ENCODE data around the gene OLFM1. TPM values are rescaled to one million over a fixed set of nuclear protein-coding genes. Genes with fewer than 3 reads are reported as not detected.
A peak's percentile ranks its signal among the peaks of the same experiment; 100 is the strongest.

The OLFM1 gene
- total RNA-seq, 1 donor from 2014 or later, result 40.7 TPM

GRCh38 chr9:135074354-135075233, 12.9 kb upstream of the OLFM1 start:
- intact Hi-C loops (cut with DNase I), result loop anchor here (5.0 kb wide), 1 partner anchor 343 kb away; no protein-coding TSS in a partner anchor
- ATAC-seq (no peak), DNase-seq (ENCODE audit: low spot score) (peak; percentile 54)

- DNase-seq (ENCODE audit: low spot score) (peak; percentile 68), ATAC-seq (peak; percentile 89)
- intact Hi-C loops (cut with DNase I), result loop anchor here (5.0 kb wide), 1 partner anchor 342 kb away; no protein-coding TSS in a partner anchor
Measured at GRCh38 chr9:135075234-135076142, 12.0 kb upstream of the OLFM1 start.

- intact Hi-C loops (cut with DNase I), result loop anchor here (5.0 kb wide), 1 partner anchor 341 kb away; no protein-coding TSS in a partner anchor
- no peak for ATAC-seq
- peak; percentile 43 for DNase-seq (ENCODE audit: low spot score)
Measured at GRCh38 chr9:135076143-135076875, 11.2 kb upstream of the OLFM1 start.

GRCh38 chr9:135076876-135077430, 10.5 kb upstream of the OLFM1 start:
- DNase-seq (ENCODE audit: low spot score), result no peak
- intact Hi-C loops (cut with DNase I), result loop anchor here (5.0 kb wide), 1 partner anchor 340 kb away; no protein-coding TSS in a partner anchor
- no peak for ATAC-seq

GRCh38 chr9:135077497-135078200, 9.8 kb upstream of the OLFM1 start:
- intact Hi-C loops (cut with DNase I), result loop anchor here (5.0 kb wide), 1 partner anchor 340 kb away; no protein-coding TSS in a partner anchor
- DNase-seq (ENCODE audit: low spot score) (peak; percentile 67), ATAC-seq (no peak)

GRCh38 chr9:135078361-135078821, 9.1 kb upstream of the OLFM1 start:
- intact Hi-C loops (cut with DNase I), result loop anchor here (5.0 kb wide), 1 partner anchor 339 kb away; no protein-coding TSS in a partner anchor
- no peak for ATAC-seq
- peak; percentile 23 for DNase-seq (ENCODE audit: low spot score)

- intact Hi-C loops (cut with DNase I), result loop anchor here (5.0 kb wide), 1 partner anchor 338 kb away; no protein-coding TSS in a partner anchor
- DNase-seq (ENCODE audit: low spot score), result peak; percentile 22
- ATAC-seq, result no peak
Measured at GRCh38 chr9:135079018-135079417, 8.4 kb upstream of the OLFM1 start.

- DNase-seq (ENCODE audit: low spot score) (peak; percentile 49), ATAC-seq (no peak)
- intact Hi-C loops (cut with DNase I), result loop anchor here (5.0 kb wide), 1 partner anchor 338 kb away; no protein-coding TSS in a partner anchor
Measured at GRCh38 chr9:135079676-135080075, 7.8 kb upstream of the OLFM1 start.

GRCh38 chr9:135080286-135081263, 6.9 kb upstream of the OLFM1 start:
- intact Hi-C loops (cut with DNase I), result no loop called here
- ATAC-seq (no peak), DNase-seq (ENCODE audit: low spot score) (peak; percentile 46)

GRCh38 chr9:135081264-135081660, 6.2 kb upstream of the OLFM1 start:
- no peak for ATAC-seq

GRCh38 chr9:135081731-135082130, 5.7 kb upstream of the OLFM1 start:
- intact Hi-C loops (cut with DNase I), result no loop called here
- ATAC-seq, result no peak
- peak; percentile 47 for DNase-seq (ENCODE audit: low spot score)

More at GRCh38 chr9:135081264-135081660, 6.2 kb upstream of the OLFM1 start:
- DNase-seq (ENCODE audit: low spot score), result peak; percentile 47
- intact Hi-C loops (cut with DNase I), result no loop called here

- intact Hi-C loops (cut with DNase I), result no loop called here
- no peak for DNase-seq (ENCODE audit: low spot score)
Measured at GRCh38 chr9:135082536-135082935, 4.9 kb upstream of the OLFM1 start.

GRCh38 chr9:135083241-135083810, 4.1 kb upstream of the OLFM1 start:
- no peak for ATAC-seq
- intact Hi-C loops (cut with DNase I), result no loop called here
- DNase-seq (ENCODE audit: low spot score), result no peak

More at GRCh38 chr9:135082536-135082935, 4.9 kb upstream of the OLFM1 start:
- ATAC-seq, result no peak

GRCh38 chr9:135083831-135084230, 3.6 kb upstream of the OLFM1 start:
- no peak for ATAC-seq
- intact Hi-C loops (cut with DNase I), result no loop called here
- DNase-seq (ENCODE audit: low spot score), result no peak

- intact Hi-C loops (cut with DNase I), result no loop called here
- DNase-seq (ENCODE audit: low spot score) (no peak), ATAC-seq (no peak)
Measured at GRCh38 chr9:135084262-135084661, 3.2 kb upstream of the OLFM1 start.
